HG02623 (cell line): ENCODE data around the gene RAB9B.
A peak's percentile ranks its signal among the peaks of the same experiment; 100 is the strongest.
"Not testable (repeated sequence)": the region's sequence is repeated elsewhere in the genome, so short reads cannot be mapped to it uniquely, and the experiment has no call there.

Source experiments
- ATAC-seq: cut with Tn5 transposase; IDR thresholded peaks from one replicate; pipeline ENCODE4 v1.9.1; 2021; ENCODE audit warnings: moderate library complexity; ENCODE audit not compliant: unreplicated experiment

Gene RAB9B

DNA sequence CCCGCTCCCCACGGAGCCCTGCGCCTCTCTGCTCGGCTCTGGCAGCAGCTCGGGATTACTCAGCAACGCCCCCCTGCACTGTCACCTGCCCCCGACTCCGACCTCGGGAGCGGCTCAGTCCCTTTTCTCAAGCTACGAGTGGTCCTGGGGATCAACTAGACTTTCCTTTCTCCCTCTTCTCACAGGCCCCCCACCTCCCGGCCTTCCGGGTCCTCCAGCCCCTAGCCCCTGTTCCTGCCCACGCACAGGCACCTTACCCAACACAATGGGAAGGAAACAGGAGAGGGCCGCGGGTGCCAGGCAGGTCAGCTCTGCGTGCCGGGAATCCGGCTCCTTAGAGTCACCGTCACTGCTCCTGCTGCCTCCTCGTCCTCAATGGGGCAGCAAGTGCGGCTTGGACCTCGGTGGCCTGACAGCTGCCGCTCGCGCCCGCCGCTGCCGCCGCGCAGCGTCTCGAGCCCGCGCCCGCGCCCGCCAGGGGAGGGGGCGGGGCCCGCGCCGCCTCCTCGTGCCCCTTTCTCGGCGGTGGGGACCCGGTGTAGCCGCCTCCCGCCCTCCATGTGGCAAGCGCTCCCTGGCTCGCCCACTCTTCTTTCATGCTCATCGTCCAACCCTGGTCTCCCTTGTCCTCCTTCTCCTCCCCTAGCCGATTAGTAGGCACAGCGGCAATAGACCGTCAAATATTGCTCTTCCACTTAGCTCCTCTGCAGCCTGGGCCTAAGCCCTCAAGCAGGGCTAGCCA, at the start of gene RAB9B:
Gene RAB9B, minus strand, starts transcription at position 455 of the 742 bp plus-strand sequence. CDS start 6,473 bp downstream, outside the sequence.
- peak; percentile 84 for ATAC-seq

GRCh38 chrX:103879339-103879738, 47.3 kb upstream of the RAB9B start:
- ATAC-seq, result no peak

DNA sequence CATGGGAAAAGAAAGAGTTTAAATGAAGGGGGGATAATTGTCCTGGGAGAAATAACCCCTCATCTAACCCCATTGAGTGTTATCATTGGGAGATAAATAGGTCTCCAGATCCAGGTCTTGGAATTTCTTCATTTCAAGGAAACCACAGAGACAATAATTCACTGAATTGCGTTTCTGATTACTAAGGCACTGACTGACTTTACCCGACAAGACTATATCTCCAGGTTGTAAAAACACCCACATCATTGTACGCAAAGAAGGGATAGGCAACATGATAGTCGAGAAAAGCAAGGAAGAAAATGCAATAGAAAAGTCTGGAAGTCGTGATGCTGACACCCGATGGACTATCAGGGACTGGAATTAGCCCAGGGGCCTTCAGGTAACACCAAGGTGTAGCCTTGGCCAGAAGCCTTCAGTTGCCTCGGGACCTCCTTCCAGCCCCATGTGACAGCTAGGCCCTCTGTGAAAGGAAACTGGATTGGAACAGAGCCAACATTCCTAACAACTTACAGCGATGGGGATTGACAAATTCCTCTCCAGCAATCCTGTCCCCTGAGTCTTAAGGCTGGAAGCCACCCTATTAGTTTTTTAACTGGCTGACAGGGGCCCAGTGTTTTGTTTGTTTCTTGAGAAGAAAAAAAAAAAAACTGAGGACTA, 46.5 kb upstream of the RAB9B start:
- no peak for ATAC-seq

GRCh38 chrX:103877571-103877970, 45.5 kb upstream of the RAB9B start:
- ATAC-seq, result no peak

DNA sequence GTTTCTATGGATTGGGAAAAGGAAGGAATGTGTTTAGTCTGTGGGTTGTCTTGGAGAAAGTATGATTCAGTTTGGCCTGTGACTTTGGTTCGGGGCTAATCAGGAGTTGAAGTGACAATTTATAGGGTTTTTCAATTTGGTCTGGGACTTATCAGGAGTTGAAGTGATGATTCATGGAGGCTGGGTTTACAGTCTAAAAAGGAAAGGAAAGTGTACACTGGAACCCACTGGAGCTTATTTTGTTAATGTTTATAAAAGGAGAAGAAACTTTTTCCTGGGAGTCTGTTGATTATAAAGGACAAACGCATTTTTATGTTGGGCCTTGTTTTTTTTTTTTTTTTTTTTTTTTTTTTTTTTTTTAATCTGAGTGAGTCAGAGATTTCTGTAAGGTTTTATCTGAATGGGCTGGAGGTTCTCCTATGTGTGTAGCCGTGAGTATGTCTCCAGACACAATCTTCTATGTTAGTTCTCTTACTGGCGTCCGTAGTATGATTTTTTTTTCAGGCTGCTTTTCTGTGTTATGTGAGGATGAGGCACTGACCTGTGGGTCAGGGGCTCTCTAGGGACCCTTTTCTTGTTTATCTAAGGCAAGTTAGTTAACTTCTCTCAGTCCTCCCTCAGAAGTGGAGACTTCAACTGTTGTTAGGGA, 33.0 kb upstream of the RAB9B start:
- ATAC-seq, result no peak

- ATAC-seq, result no peak
Observed at GRCh38 chrX:103864149-103864548, 32.1 kb upstream of the RAB9B start.

DNA sequence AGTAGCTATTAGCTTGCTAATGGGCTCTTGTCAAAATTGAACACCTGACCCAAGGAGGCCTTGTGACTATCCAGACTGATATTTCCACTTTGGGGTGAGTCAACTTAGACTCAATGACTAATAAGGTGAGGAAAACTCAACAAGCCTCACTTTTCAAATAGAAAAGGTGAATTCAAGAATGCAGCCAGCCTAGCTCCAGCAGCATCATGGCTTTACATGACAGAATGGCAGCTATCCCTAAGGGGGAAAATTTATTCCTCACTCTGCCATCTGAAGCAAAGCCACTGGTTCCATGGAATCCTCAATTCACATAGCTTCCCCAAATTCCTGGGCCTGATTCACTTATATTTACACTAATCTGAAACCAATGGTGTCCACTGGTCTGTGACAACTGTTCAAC, 29.1 kb upstream of the RAB9B start:
- no peak for ATAC-seq

DNA sequence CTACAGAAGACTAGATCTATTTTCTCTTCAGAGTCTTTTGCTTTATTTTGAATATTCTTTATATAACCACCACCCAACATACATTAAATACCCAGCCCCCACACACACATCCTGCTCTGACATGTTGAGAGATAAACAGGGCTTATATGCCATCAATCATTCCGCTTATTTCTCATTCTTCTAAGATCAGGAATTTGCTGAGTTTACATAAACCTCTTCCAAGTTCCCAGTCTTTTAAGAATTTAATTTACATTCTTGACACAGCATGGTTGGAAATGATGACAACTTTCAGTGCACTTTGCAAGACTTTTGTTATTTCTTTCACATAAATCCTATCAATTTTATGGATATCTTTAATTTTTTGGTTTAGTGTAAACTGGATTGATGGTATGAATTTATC, 17.5 kb upstream of the RAB9B start:
- ATAC-seq, result no peak

- ATAC-seq, result no peak
Observed at GRCh38 chrX:103847174-103847870, 15.3 kb upstream of the RAB9B start.

DNA sequence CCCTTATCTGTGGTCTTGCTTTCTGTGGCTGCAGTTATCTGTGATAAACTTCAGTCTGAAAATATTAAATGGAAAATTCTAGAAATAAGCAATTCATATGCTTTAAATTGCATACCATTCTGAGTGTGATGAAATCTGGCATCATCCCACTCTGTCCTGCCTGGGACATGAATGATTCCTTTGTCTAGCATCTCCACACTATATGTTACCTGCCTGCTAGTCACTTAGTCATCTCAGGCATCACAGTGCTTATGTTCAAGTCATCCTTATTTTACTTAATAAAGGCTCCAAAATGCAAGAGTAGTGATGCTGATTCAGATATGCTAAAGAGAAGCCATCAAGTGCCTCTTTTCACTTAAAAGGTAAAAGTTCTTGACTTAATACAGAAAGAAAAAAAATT, 14.3 kb upstream of the RAB9B start:
- no peak for ATAC-seq

DNA sequence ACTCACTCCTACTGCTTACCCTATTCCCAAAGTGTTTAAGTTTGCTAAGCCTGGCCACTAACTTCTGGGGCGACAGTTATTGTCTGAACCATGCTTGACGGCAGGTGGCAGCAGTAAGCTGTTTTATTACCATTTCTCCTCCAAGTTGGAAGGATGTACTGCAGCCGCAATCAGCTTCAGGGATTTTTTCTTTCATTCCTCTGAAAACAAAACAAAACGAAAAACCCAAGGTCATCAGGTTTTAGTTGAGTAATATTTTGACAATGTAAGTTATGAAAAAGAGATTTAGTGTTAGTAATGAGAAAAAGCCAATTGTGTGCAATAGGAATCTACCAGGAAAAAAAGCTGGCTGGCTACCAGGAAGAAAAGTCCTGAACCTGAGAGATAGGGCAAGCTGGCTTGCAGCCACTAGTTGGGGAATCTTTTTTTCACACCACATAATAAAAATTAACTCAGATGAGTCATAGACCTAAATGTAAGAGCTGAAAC, 13.2 kb upstream of the RAB9B start:
- ATAC-seq, result peak; percentile 90

GRCh38 chrX:103839404-103839803, 7.3 kb upstream of the RAB9B start:
- ATAC-seq, result no peak

- ATAC-seq, result peak; percentile 23
Observed at GRCh38 chrX:103831342-103831802, 685 bp downstream of the RAB9B start.

GRCh38 chrX:103830848-103831247, 1.2 kb downstream of the RAB9B start:
- ATAC-seq, result no peak

GRCh38 chrX:103828529-103828928, 3.5 kb downstream of the RAB9B start:
- ATAC-seq, result no peak

DNA sequence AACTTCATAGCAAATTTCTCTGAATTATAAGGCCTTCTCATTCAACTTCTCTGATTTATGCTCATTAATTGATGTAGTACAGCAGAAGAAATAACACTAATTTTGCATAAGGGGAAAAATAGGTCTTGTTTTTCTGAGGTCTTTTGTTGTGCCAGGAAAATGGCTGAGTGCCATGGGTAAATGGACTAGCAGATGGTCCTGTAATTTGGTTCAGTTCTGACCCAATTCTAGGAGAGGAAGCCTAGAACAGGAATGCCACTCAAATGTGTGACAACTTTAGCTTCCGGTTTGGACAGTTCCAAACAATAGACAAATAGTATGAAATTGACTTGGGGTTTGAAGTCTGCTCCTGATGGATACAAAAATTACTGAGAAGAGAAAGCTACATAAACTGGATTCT, 6.2 kb downstream of the RAB9B start:
- no peak for ATAC-seq

- ATAC-seq, result no peak
Observed at GRCh38 chrX:103823591-103823990, 8.5 kb downstream of the RAB9B start.

GRCh38 chrX:103820802-103821201, 11.3 kb downstream of the RAB9B start:
- not testable (repeated sequence) for ATAC-seq

DNA sequence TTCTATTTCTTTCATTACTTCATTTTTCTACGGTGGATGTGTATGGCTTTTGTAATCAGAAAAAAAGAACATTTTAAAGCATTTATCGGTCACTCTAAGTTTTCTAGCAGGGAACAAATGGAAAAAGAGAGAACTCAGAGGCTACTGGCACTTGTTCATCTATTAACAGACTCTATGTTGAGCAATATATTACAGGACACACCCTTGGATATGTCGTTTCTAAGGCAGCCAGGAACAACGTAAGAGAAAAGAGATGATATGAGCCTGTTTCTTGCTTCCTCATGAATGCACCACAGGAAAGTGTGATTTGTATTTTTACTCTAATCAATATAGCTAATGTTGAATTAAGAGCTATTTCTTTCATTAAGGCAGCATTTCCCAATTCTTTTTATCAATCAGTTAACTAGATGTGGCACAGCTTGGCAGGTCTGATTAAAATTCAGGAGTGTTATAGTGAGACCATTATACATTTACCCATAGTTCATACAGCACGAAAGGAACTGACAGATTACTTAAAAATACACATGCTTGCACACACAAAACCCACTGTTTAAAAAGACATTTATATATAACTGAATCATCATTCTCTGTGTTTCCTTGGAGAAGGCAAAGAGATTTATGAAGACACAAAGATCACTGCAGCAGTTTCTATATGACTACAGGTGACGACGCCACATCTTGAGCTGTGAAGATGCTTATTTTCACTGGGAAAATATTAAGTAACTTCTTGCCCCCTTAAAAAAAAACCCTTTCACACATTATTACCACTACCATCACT, 13.0 kb downstream of the RAB9B start:
- no peak for ATAC-seq

DNA sequence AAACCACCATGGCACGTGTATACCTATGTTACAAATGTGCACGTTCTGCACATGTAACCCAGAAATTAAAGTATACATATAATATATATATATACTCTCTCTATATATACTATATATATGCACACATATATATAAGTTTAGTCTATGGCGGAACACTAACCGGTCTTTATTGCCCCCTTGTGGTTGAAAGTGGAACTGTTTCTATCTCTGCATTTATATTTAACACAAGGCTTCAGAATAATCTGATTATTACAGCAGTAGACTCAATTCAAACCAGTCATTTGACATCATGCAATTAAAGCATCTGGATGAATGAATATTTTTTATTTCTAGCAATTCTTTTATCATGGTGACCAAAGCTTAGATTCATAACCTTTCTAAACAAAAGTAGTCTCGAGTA, 14.6 kb downstream of the RAB9B start:
- no peak for ATAC-seq
